NCI-H226 (cell line): Measurements from ENCODE around the gene SPAAR.

ENCODE experiments used
- DNase-seq: peaks from one replicate; pipeline ENCODE4 v3.0.0-alpha.2; 2015

The SPAAR gene

DNA sequence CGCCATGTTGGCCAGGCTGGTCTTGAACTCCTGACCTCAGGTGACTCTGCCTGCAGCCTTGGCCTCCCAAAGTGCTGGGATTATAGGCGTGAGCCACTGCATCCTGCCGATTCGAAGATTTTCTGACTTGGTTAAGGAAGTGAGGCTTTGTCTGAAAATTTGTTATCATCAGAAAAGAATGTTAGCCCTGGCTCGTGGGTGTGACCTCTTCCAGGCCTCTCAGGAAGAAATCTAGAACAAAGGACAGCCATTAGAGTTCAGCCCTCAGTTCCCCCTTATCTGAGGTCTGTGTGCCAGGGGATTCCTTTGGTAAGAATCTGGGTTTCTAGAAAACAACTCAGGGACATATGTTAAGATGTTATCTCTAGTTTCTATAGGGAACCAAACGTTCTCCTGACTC is 42.4 kb downstream of the SPAAR start:
- DNase-seq = peak; percentile 61

DNA sequence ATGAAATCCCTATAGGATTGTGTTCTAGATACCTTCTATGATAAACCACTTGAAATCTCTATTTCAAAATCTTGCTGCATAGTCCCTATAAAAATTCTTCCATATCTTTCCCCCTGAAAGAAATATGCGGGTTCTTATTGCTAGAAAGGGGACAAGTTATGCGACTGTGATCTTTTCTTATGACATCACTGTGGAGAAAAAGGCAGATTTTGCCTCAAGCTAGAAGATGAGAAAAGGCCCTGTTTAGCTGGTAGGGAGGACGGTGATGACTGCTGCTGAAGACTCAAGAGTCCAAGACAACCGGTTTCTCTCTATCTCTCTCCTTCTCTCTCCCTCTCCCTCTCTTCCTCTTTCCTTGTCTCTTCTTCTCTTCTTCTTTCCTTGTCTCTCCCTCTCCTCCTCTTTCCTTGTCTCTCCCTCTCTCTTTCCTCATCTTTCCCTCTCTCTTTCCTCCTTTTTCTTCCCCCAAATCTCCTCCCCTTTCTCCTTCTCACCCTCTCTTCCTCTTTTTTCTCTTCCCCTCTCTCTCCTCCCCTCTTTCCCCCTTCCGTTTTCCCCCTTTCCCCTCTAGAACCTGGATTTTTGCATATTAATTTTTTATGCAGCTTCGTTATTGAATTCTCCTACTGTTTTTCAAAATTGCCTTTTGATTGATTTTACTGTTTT is 43.4 kb downstream of the SPAAR start:
- no peak for DNase-seq

GRCh38 chr9:35954942-35955546 is 45.8 kb downstream of the SPAAR start:
- peak; percentile 19 for DNase-seq

DNA sequence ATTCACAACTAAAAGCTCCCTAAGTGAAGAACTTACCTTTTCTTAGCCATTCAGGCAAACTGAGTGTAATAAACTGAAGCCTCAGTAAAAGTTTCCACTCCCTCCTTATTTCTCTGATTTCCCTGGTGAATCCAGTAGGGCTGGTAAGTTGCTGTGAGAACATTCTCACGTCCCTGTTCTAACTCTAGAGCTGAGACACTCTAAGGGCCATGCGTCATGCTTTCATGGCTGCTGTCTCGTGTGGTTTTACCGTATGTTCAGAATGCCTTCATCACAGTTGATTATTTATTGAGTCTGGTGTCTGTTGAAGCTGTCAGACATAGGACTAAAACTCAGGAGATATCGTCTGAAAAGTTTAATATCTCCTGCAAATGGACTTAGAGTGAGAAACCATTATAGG is 47.4 kb downstream of the SPAAR start:
- DNase-seq = no peak

GRCh38 chr9:35958104-35958837 is 49.0 kb downstream of the SPAAR start, which contains the start of gene OR2S2:
Gene OR2S2 (minus strand): TSS chr9:35958154. CDS start chr9:35958098, 56 bp downstream.
- DNase-seq = no peak

DNA sequence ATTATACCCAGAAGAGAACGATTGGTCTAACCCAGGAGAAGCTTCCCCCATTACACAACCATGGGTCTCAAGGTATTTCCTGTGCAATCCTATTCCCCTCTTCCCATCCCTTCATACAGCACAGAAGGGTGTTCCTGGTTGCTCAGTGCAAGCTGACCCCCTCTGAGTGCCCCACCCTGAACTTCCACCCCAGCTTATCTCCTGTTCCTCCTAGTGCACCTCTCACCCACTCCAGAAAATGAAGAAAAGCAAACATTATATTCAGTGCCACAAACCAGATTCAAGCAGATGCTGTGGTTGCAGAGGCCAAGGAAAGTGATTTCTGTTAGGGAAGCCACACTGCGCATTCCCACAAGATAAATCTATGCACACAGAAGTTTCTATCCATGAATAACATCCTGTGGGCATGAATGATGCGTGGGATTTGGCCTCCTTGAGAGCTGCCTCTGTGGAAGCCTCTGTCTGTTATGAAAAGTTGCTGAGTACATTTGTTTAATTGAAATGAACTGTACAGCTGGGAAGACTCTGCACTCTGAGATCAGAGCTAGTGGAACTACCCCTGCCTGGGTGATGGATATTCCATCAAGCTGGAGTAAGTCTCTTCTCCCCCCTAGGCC is 50.9 kb downstream of the SPAAR start:
- DNase-seq = peak; percentile 73
